Liver (tissue), 9 donors: ENCODE measurements around the gene CYBB. TPM values are rescaled to one million over a fixed set of nuclear protein-coding genes. Genes with fewer than 3 reads are reported as not detected.

Source experiments
- DNase-seq: peaks from one replicate; pipeline ENCODE4 v3.0.0-alpha.2; 2017; ENCODE audit warnings: low spot score
- H3K27ac ChIP-seq, 2 donors: one replicate each; pipeline ENCODE4 v1.7.0; 2013; ENCODE audit warnings: inconsistent platforms in 2 of 2, low read length in 2 of 2, control low read depth in 1 of 2, low read depth in 1 of 2, mild to moderate bottlenecking in 1 of 2
- H3K27me3 ChIP-seq, 4 donors: one replicate each; pipeline versions ENCODE4 v1.6.1 to v1.7.0; 2013; ENCODE audit warnings: low read length in 3 of 4, inconsistent platforms in 1 of 4, mild to moderate bottlenecking in 1 of 4, moderate library complexity in 1 of 4; ENCODE audit not compliant: control insufficient read depth in 4 of 4, insufficient read depth in 4 of 4
- H3K36me3 ChIP-seq, 4 donors: one replicate each; pipeline versions ENCODE4 v1.6.1 to v1.7.0; 2013; ENCODE audit warnings: low read length in 3 of 4, mild to moderate bottlenecking in 3 of 4, low read depth in 1 of 4, moderate library complexity in 1 of 4; ENCODE audit not compliant: control insufficient read depth in 4 of 4, insufficient read depth in 3 of 4
- H3K4me1 ChIP-seq, 4 donors: one replicate each; pipeline versions ENCODE4 v1.6.1 to v1.7.0; 2013; ENCODE audit warnings: low read length in 3 of 4, mild to moderate bottlenecking in 3 of 4, moderate library complexity in 1 of 4; ENCODE audit not compliant: control insufficient read depth in 4 of 4, insufficient read depth in 4 of 4
- H3K4me3 ChIP-seq, 3 donors: one replicate each; pipeline versions ENCODE4 v1.6.1 to v1.7.0; 2013; ENCODE audit warnings: low read length in 3 of 3, control low read depth in 1 of 3, low read depth in 1 of 3, mild to moderate bottlenecking in 1 of 3
- H3K9ac ChIP-seq, 2 donors: one replicate each; pipeline ENCODE4 v1.7.0; 2013; ENCODE audit warnings: low read length in 2 of 2, mild to moderate bottlenecking in 2 of 2, moderate library complexity in 2 of 2, control low read depth in 1 of 2, low read depth in 1 of 2
- H3K9me3 ChIP-seq, 4 donors: one replicate each; pipeline versions ENCODE4 v1.6.1 to v1.7.0; 2013; ENCODE audit warnings: low read length in 3 of 4; ENCODE audit not compliant: control insufficient read depth in 4 of 4
- EGR1 ChIP-seq, 2 donors: IDR thresholded peaks; 2 replicates each; pipeline ENCODE4 v1.6.1; 2016 to 2018; ENCODE audit warnings: antibody characterized with exemption in 2 of 2, low read depth in 2 of 2
- FOXA2 ChIP-seq: IDR thresholded peaks from 2 replicates; pipeline ENCODE4 v1.6.1; 2016; ENCODE audit warnings: antibody characterized with exemption
- GABPA ChIP-seq, 2 donors: IDR thresholded peaks in 1 of 2; conservative IDR thresholded peaks in 1 of 2; 2 replicates each; pipeline ENCODE4 v1.6.1; 2016; ENCODE audit warnings: antibody characterized with exemption in 2 of 2, mild to moderate bottlenecking in 1 of 2, moderate library complexity in 1 of 2
- HNF4A ChIP-seq, 2 donors: conservative IDR thresholded peaks; 2 replicates each; pipeline ENCODE4 v1.6.1; 2016; ENCODE audit warnings: antibody characterized with exemption in 2 of 2, mild to moderate bottlenecking in 2 of 2
- HNF4G ChIP-seq: IDR thresholded peaks from 2 replicates; pipeline ENCODE4 v1.6.1; 2016; ENCODE audit warnings: antibody characterized with exemption
- JUND ChIP-seq, 2 donors: IDR thresholded peaks; 2 replicates each; pipeline ENCODE4 v1.6.1; 2016; ENCODE audit warnings: antibody characterized with exemption in 2 of 2
- NR2F2 ChIP-seq: IDR thresholded peaks from 2 replicates; pipeline ENCODE4 v1.6.1; 2016; ENCODE audit warnings: antibody characterized with exemption
- RAD21 ChIP-seq, 2 donors: IDR thresholded peaks; 2 replicates each; pipeline ENCODE4 v1.6.1; 2016; ENCODE audit warnings: antibody characterized with exemption in 2 of 2, mild to moderate bottlenecking in 2 of 2
- RXRA ChIP-seq, 2 donors: IDR thresholded peaks; 2 replicates each; pipeline ENCODE4 v1.6.1; 2017 to 2018; ENCODE audit warnings: antibody characterized with exemption in 2 of 2, mild to moderate bottlenecking in 1 of 2
- SP1 ChIP-seq: IDR thresholded peaks from 2 replicates; pipeline ENCODE4 v1.6.1; 2018; ENCODE audit warnings: antibody characterized with exemption, mild to moderate bottlenecking
- TAF1 ChIP-seq: conservative IDR thresholded peaks from 2 replicates; pipeline ENCODE4 v1.6.1; 2016; ENCODE audit warnings: antibody characterized with exemption, mild to moderate bottlenecking
- YY1 ChIP-seq: IDR thresholded peaks from 2 replicates; pipeline ENCODE4 v1.6.1; 2016; ENCODE audit warnings: antibody characterized with exemption, mild to moderate bottlenecking
- WGBS: extraction: QIAGEN DNeasy Blood & Tissue Kit; methylation state at CpG from one replicate; pipeline ENCODE4 v1.1.7; 2013; 5-methylcytosine and 5-hydroxymethylcytosine counted together
- polyA plus RNA-seq, 2 donors: library from polyadenylated mRNA; stranded (reverse) in 1 of 2; unstranded in 1 of 2; fragments of 200-250 nt in 1 of 2; fragments of >200 nt in 1 of 2; fragmentation: Nextera tagmentation in 1 of 2; extraction: Ambion mirVana in 1 of 2; gene quantifications; one replicate each; pipeline versions ENCODE4 v1.2.1 to v1.2.3, GENCODE V29; 2013 to 2015
- total RNA-seq, 2 donors: library from RNA; depleted of rRNA; stranded (reverse); fragments of >200 nt; gene quantifications; one replicate each; pipeline ENCODE4 v1.2.3, GENCODE V29; 2014
- TF ChIP-seq, protein P1 (sequence below): IDR thresholded peaks from 2 replicates; pipeline ENCODE4 v1.6.1; 2016; ENCODE audit warnings: antibody characterized with exemption
- TF ChIP-seq, protein P2 (sequence below): fragments of 150-350 bp; IDR thresholded peaks from 2 replicates; pipeline ENCODE4 v1.5.1; 2017; ENCODE audit warnings: improper control_type of control experiment, low read depth, low read length; ENCODE audit not compliant: missing input control
- TF ChIP-seq, protein P3 (sequence below): IDR thresholded peaks from 2 replicates; pipeline ENCODE4 v1.6.1; 2016; ENCODE audit warnings: antibody characterized with exemption
- TF ChIP-seq, protein P4 (sequence below): IDR thresholded peaks from 2 replicates; pipeline ENCODE4 v1.6.1; 2016; ENCODE audit warnings: antibody characterized with exemption
- TF ChIP-seq, protein P5 (sequence below): IDR thresholded peaks from 2 replicates; pipeline ENCODE4 v1.6.1; 2016; ENCODE audit warnings: antibody characterized with exemption, mild to moderate bottlenecking
- donor health status: healthy.
- donor health status: healthy.
- donor health status: healthy.
- donor health status: healthy.
- donor health status: healthy.

Gene CYBB
- total and polyA plus RNA-seq, 4 donors = 2.8 to 65.7 (median 14.5) TPM

DNA sequence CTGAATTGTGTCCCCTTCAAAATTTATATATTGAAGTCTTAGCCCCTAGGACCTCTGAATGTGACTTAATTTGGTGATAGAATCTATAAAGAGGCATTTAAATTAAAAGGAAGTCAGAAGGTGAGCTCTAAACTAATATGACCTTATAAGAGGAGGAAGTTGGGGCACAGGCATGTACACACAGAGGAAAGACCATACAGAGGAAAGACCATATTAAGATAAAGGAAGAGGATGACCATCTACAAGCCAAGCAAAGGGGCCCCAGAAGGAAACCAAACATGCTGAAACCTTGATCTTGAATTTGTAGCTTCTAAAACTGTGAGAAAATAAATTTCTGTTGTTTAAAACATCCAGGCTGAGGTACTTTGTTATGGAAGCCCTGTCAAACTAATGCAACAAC is 26.9 kb upstream of the CYBB start:
- H3K27ac ChIP-seq = no peak overlapping the region
- no peak for DNase-seq

DNA sequence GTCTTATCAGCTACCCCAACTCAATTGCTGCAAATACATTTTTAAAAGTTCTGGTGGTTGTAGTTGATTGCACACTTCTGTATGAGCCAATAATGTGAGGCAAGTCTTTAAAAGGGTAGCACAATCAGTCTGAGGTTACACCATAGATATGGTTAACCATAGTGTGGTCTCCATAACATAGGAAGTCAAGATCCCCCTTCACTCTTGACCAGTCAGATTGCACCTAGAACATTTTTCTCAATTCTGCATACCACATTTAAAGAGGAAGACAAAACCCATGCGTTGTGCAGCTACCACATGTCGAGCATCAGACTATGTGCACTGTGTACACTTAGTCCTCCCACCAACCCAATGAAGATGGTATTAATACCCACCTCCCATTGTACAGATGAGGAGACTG is 26.5 kb upstream of the CYBB start:
- 81% methylated on average over 2 of the region's 2 CpGs for WGBS
- Histone ChIP-seq H3K9ac (no peak overlapping the region), H3K9me3 (no peaks in the 10 kb centered on the region), H3K36me3 (no peaks in the 10 kb centered on the region), H3K4me3 (no peak overlapping the region), H3K27ac (no peak overlapping the region), H3K4me1 (no peaks in the 10 kb centered on the region), H3K27me3 (no peaks in the 10 kb centered on the region)
- TF ChIP-seq, protein P1, sequence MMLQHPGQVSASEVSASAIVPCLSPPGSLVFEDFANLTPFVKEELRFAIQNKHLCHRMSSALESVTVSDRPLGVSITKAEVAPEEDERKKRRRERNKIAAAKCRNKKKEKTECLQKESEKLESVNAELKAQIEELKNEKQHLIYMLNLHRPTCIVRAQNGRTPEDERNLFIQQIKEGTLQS = no peak
- no peak for TF ChIP-seq YY1
- no peak for TF ChIP-seq RXRA (IDR thresholded peaks at IDR 0.05)
- TF ChIP-seq JUND (IDR thresholded peaks at IDR 0.05) = no peak
- TF ChIP-seq SP1 = no peak
- no peak for TF ChIP-seq HNF4G
- TF ChIP-seq GABPA (IDR thresholded peaks at IDR 0.05 in 1 of 2, conservative IDR thresholded peaks at IDR 0.05 in 1 of 2) = no peak
- no peak for TF ChIP-seq TAF1
- DNase-seq = no peak

More for the DNA sequence above, 26.9 kb upstream of the CYBB start:
- Histone ChIP-seq H3K4me1 (no peaks in the 10 kb centered on the region), H3K9me3 (no peaks in the 10 kb centered on the region), H3K36me3 (no peaks in the 10 kb centered on the region), H3K9ac (no peak overlapping the region), H3K27me3 (no peaks in the 10 kb centered on the region), H3K4me3 (no peak overlapping the region)
- TF ChIP-seq HNF4G (no peak), EGR1 (IDR thresholded peaks at IDR 0.05; ENCODE audit: low read depth in 2 of 2) (no peak), RXRA (IDR thresholded peaks at IDR 0.05) (no peak), TAF1 (no peak), RAD21 (IDR thresholded peaks at IDR 0.05) (no peak), NR2F2 (no peak), HNF4A (conservative IDR thresholded peaks at IDR 0.05) (no peak), GABPA (IDR thresholded peaks at IDR 0.05 in 1 of 2, conservative IDR thresholded peaks at IDR 0.05 in 1 of 2) (no peak)
- TF ChIP-seq, protein P2, sequence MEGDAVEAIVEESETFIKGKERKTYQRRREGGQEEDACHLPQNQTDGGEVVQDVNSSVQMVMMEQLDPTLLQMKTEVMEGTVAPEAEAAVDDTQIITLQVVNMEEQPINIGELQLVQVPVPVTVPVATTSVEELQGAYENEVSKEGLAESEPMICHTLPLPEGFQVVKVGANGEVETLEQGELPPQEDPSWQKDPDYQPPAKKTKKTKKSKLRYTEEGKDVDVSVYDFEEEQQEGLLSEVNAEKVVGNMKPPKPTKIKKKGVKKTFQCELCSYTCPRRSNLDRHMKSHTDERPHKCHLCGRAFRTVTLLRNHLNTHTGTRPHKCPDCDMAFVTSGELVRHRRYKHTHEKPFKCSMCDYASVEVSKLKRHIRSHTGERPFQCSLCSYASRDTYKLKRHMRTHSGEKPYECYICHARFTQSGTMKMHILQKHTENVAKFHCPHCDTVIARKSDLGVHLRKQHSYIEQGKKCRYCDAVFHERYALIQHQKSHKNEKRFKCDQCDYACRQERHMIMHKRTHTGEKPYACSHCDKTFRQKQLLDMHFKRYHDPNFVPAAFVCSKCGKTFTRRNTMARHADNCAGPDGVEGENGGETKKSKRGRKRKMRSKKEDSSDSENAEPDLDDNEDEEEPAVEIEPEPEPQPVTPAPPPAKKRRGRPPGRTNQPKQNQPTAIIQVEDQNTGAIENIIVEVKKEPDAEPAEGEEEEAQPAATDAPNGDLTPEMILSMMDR = no peak
- TF ChIP-seq, protein P3, sequence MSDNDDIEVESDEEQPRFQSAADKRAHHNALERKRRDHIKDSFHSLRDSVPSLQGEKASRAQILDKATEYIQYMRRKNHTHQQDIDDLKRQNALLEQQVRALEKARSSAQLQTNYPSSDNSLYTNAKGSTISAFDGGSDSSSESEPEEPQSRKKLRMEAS = no peak
- TF ChIP-seq, protein P4, sequence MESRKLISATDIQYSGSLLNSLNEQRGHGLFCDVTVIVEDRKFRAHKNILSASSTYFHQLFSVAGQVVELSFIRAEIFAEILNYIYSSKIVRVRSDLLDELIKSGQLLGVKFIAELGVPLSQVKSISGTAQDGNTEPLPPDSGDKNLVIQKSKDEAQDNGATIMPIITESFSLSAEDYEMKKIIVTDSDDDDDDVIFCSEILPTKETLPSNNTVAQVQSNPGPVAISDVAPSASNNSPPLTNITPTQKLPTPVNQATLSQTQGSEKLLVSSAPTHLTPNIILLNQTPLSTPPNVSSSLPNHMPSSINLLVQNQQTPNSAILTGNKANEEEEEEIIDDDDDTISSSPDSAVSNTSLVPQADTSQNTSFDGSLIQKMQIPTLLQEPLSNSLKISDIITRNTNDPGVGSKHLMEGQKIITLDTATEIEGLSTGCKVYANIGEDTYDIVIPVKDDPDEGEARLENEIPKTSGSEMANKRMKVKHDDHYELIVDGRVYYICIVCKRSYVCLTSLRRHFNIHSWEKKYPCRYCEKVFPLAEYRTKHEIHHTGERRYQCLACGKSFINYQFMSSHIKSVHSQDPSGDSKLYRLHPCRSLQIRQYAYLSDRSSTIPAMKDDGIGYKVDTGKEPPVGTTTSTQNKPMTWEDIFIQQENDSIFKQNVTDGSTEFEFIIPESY = no peak

DNA sequence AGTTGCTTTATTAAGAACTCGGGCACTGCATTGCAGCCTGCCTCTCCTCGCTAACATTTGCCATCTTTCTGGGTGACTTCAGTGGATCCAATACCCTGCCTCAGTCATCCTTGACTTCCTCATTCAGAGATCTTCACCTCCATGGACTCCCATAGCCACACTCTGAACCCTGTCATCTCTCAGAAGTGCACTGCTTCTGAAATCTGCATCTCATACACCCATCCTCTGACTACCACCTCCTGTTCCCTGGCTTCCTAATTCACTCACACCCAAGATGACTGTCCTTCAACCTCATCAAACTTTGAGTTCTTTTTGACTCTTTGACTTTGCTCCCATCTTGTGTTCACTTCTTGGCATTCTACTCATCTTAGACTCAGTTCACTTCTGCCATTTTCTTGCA is 25.3 kb upstream of the CYBB start:
- no peaks in the 10 kb centered on the region for H3K36me3 ChIP-seq
- no peak overlapping the region for H3K9ac ChIP-seq
- peak overlapping the region in 1 of 2 donors; percentile 18 for H3K27ac ChIP-seq
- no peaks in the 10 kb centered on the region for H3K9me3 ChIP-seq
- no peaks in the 10 kb centered on the region for H3K27me3 ChIP-seq
- TF ChIP-seq, protein P1 = no peak
- TF ChIP-seq EGR1 (IDR thresholded peaks at IDR 0.05; ENCODE audit: low read depth in 2 of 2) = no peak
- TF ChIP-seq, protein P3 = no peak
- no peak for TF ChIP-seq FOXA2
- TF ChIP-seq, protein P5, sequence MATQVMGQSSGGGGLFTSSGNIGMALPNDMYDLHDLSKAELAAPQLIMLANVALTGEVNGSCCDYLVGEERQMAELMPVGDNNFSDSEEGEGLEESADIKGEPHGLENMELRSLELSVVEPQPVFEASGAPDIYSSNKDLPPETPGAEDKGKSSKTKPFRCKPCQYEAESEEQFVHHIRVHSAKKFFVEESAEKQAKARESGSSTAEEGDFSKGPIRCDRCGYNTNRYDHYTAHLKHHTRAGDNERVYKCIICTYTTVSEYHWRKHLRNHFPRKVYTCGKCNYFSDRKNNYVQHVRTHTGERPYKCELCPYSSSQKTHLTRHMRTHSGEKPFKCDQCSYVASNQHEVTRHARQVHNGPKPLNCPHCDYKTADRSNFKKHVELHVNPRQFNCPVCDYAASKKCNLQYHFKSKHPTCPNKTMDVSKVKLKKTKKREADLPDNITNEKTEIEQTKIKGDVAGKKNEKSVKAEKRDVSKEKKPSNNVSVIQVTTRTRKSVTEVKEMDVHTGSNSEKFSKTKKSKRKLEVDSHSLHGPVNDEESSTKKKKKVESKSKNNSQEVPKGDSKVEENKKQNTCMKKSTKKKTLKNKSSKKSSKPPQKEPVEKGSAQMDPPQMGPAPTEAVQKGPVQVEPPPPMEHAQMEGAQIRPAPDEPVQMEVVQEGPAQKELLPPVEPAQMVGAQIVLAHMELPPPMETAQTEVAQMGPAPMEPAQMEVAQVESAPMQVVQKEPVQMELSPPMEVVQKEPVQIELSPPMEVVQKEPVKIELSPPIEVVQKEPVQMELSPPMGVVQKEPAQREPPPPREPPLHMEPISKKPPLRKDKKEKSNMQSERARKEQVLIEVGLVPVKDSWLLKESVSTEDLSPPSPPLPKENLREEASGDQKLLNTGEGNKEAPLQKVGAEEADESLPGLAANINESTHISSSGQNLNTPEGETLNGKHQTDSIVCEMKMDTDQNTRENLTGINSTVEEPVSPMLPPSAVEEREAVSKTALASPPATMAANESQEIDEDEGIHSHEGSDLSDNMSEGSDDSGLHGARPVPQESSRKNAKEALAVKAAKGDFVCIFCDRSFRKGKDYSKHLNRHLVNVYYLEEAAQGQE = no peak
- TF ChIP-seq, protein P4 = no peak
- no peak for TF ChIP-seq RXRA (IDR thresholded peaks at IDR 0.05)
- H3K4me1 ChIP-seq = no peaks in the 10 kb centered on the region
- no peak for DNase-seq
- WGBS = 88% methylated on average over 2 of the region's 2 CpGs
- no peak overlapping the region for H3K4me3 ChIP-seq
